H1 (cell line): Measurements from ENCODE around the gene PHYH. TPM values are rescaled to one million over a fixed set of nuclear protein-coding genes. Genes with fewer than 3 reads are reported as not detected.

ENCODE experiments used
- CBX8 ChIP-seq: fragments of 300-800, 300-1000 bp; sonication (generic); IDR thresholded peaks from 2 replicates; pipeline ENCODE4 v1.7.1; 2016; ENCODE audit warnings: low read depth, low read length, borderline replicate concordance
- CHD1 ChIP-seq: IDR thresholded peaks from 2 replicates; pipeline ENCODE4 v1.6.1; 2012; ENCODE audit warnings: low read depth, low read length, improper control_type of control experiment
- CHD7 ChIP-seq: fragments of 300-600 bp; sonication (generic); IDR thresholded peaks from 2 replicates; pipeline ENCODE4 v1.7.1; 2012; ENCODE audit warnings: low read length, moderate library complexity, mild to moderate bottlenecking, inconsistent platforms; ENCODE audit not compliant: insufficient replicate concordance
- JUND ChIP-seq: IDR thresholded peaks from 2 replicates; pipeline ENCODE4 v1.6.1; 2011; ENCODE audit warnings: mild to moderate bottlenecking, improper control_type of control experiment, low read length
- KDM4A ChIP-seq: IDR thresholded peaks from one replicate; pipeline ENCODE4 v1.7.1; 2012; ENCODE audit warnings: low read depth, mild to moderate bottlenecking, moderate library complexity, low read length, inconsistent platforms; ENCODE audit not compliant: severe bottlenecking
- MAFK ChIP-seq: IDR thresholded peaks from 2 replicates; pipeline ENCODE4 v1.6.1; 2012; ENCODE audit warnings: low read depth, mild to moderate bottlenecking, improper control_type of control experiment, low read length
- NRF1 ChIP-seq: IDR thresholded peaks from 2 replicates; pipeline ENCODE4 v1.6.1; 2011; ENCODE audit warnings: mild to moderate bottlenecking, low read depth, low read length, improper control_type of control experiment
- POLR2A ChIP-seq, 2 experiments: IDR thresholded peaks; 1 replicate in 1 of 2; 2 replicates in 1 of 2; pipeline ENCODE4 v1.6.1; 2011; ENCODE audit warnings: low read depth in 2 of 2, low read length in 2 of 2, mild to moderate bottlenecking in 2 of 2; ENCODE audit errors: control extremely low read depth in 1 of 2
- RBBP5 ChIP-seq: IDR thresholded peaks from 2 replicates; pipeline ENCODE4 v1.7.1; 2012; ENCODE audit warnings: low read depth, mild to moderate bottlenecking, inconsistent platforms, low read length, moderate library complexity, borderline replicate concordance
- TCF12 ChIP-seq: IDR thresholded peaks from 2 replicates; pipeline ENCODE4 v1.6.1; 2011; ENCODE audit warnings: low read depth, mild to moderate bottlenecking, low read length
- polyA plus RNA-seq, 7 experiments: library from polyadenylated mRNA; depleted of rRNA in 3 of 7; stranded (reverse) in 5 of 7; unstranded in 2 of 7; fragments of >200 nt in 5 of 7; fragments of 200-250 nt in 2 of 7; gene quantifications; 1 replicate in 5 of 7; 2 replicates in 1 of 7; 4 replicates in 1 of 7; pipeline versions ENCODE4 v1.2.1 to v1.2.3, GENCODE V29; 2011 to 2013; ENCODE audit warnings: missing spikeins in 2 of 7, mixed read lengths in 2 of 7
- total RNA-seq: library from RNA; stranded (reverse); fragmentation: NEBNext Ultra II Directional; extraction: Animal tissue kit (Norgen Biotek cat#: 25700); gene quantifications from 2 replicates; pipeline ENCODE4 v1.2.1, GENCODE V29; 2021

PHYH gene
- total and polyA plus RNA-seq, 2 of the 8 experiments (the other 6 are each of a cell fraction or from before 2014, with no cell fraction given), result 22.0 to 22.7 TPM

GRCh38 chr10:13270877-13271551, 28.9 kb downstream of the PHYH start (continued):
- TF ChIP-seq JUND, result no peak
- TF ChIP-seq TCF12, result no peak
- TF ChIP-seq MAFK, result no peak
- TF ChIP-seq CBX8, result no peak
- TF ChIP-seq NRF1, result no peak
- TF ChIP-seq KDM4A, result no peak
- no peak for TF ChIP-seq POLR2A (IDR thresholded peaks at IDR 0.05; ENCODE audit: control extremely low read depth in 1 of 2, low read depth in 2 of 2, low read length in 2 of 2)
- no peak for TF ChIP-seq CHD7
- no peak for TF ChIP-seq CHD1
- no peak for TF ChIP-seq RBBP5
